Right ventricle myocardium inferior (tissue), 1 donor: Measurements from ENCODE around the gene PPP1R1B. TPM values are rescaled to one million over a fixed set of nuclear protein-coding genes. Genes with fewer than 3 reads are reported as not detected.

Experiments
- ATAC-seq: fragments of 200-7000 bp; cut with Tn5 transposase; one replicate; pipeline ENCODE4 v1.9.1; 2020; ENCODE audit warnings: mild to moderate bottlenecking, moderate library complexity
- DNase-seq: peaks from one replicate; pipeline ENCODE4 v3.0.0; 2021; ENCODE audit errors: missing footprints
- intact Hi-C: fragments of 100-400 bp; cut with DNase I; formaldehyde crosslinking; loops from one replicate; pipeline ENCODE4 v1.11.0; 2022
- total RNA-seq: library from RNA; stranded (reverse); fragmentation: NEBNext Ultra II Directional; extraction: Animal tissue kit (Norgen Biotek cat#: 25700); gene quantifications from one replicate; pipeline ENCODE4 v1.2.1, GENCODE V29; 2021
- donor health status: DM: no; HTN: yes; CAD: no; lungs with severe emphysema.

Gene PPP1R1B
- total RNA-seq, 1 donor from 2014 or later, result 0.89 TPM

- ATAC-seq (no peak), DNase-seq (peak; percentile 37)
- intact Hi-C loops, result no loop called here
Measured at GRCh38 chr17:39611401-39612112, 15.2 kb upstream of the PPP1R1B start.

DNA sequence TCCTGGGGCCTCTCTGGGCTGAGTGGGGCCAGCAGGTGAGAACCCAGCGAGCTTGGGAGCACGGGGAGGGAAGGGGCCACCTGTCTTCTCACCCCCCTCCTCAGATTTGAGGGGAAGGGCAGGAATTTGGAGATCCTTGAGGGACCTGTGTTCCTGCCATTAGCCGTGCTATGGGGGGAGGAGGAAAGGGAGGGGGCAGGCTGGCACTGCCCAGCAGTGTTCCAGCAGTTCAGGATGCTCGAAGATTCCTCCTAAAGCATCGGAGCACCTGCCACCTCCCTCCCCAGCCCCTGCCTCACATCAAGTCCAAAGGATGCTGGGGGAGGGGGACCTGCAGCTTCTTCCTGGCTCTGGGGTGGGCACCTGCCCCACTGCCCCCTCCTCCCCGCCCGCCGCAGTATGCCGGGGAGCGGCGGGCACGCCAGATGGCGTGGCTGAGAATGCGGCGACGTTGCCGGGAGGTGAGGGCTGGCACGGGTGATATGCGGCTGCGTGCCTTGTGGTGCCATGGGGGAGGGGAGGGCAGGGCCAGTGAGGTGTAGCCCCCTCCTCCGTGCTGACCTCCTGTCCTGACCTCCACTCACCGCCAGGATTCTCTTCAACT is 14.4 kb upstream of the PPP1R1B start:
- intact Hi-C loops, result no loop called here
- DNase-seq, result peak; percentile 27
- ATAC-seq, result no peak

DNA sequence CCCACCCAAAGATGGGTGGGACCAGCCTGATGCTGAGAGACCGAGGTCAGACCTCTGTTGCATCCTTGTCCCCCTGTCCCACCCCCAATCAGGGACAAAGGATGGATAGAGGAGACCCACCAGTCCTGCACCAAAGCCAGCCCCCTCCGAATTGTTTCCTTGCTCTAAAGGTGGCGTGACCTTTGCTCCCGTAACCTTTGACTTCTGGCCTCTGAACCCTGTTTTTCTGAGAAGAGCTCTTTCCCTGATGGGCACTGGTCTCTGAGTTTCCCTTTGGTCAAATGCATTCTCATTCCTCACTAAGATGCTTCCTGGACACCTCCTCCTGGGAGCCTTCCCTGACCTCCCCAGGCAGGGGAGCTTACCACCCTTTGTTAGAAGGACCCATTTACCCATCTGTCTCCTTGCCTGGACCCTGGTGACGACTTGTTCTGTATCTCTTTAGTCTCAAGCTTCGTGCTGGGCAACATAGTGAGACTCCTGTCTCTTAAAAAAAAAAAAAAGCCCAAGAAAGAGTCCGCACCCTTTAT is 13.8 kb upstream of the PPP1R1B start:
- intact Hi-C loops, result no loop called here
- DNase-seq, result peak; percentile 28

DNA sequence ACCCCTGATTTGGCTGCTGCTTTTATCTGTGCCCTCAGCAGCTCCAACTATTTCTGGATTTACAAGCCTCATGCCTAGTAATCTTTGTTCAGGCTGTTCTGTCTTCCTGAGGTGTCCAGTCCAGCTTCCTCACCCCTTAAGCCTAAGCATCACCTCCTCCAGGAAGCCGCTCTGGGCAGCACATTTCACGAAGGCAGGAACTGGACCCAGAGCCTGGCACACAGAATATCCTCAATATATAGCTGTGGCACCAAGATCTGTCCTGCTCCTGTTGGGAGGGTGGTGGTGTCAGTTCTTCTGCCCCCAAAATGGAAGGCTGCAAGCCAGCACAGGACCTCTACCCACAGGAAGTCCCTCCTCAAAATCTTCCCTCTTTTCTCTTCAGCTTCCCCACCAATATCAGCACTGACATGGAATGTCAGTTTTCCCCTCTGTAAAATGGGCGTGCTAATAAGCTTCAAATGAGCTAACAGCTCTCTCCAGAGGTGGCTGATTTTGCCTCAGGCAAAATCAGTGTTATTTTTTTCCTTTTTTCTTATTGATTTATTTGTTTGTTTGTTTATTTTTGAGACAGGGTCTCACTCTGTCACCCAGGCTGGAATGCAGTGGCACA is 12.1 kb upstream of the PPP1R1B start:
- ATAC-seq, result no peak
- peak; percentile 13 for DNase-seq
- intact Hi-C loops, result loop anchor here (5.0 kb wide), 1 partner anchor 42 kb away; no protein-coding TSS in a partner anchor

More for the DNA sequence above, 13.8 kb upstream of the PPP1R1B start:
- ATAC-seq, result no peak

DNA sequence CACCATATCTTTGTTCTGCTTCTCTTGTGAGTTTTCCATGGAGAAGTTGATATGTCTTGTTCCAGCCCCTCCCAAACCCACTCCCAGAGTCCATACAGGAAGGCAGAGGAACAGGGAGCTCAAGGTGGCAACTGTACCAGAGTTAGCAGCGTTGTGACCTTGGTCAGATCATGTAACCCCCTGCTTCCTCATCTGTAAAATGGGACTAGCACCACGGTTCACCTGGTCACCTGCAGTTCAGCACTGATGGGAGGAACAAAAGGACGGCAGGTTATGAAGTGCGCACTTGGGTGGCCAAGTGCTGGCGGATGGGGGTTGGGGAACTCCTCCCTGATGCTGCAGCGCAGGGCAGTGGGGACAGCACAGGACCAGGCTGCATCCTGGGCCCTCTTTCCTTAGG is 11.3 kb upstream of the PPP1R1B start:
- intact Hi-C loops, result loop anchor here (5.0 kb wide), 1 partner anchor 43 kb away; no protein-coding TSS in a partner anchor
- no peak for DNase-seq
- no peak for ATAC-seq

- DNase-seq (peak; percentile 34), ATAC-seq (no peak)
- intact Hi-C loops, result loop anchor here (5.0 kb wide), 1 partner anchor 45 kb away; no protein-coding TSS in a partner anchor
Measured at GRCh38 chr17:39617100-39617445, 9.7 kb upstream of the PPP1R1B start.

- intact Hi-C loops, result loop anchor here (5.0 kb wide), 1 partner anchor 45 kb away; no protein-coding TSS in a partner anchor
- ATAC-seq, result peak; percentile 33
- peak; percentile 82 for DNase-seq
Measured at GRCh38 chr17:39617446-39618245, 9.1 kb upstream of the PPP1R1B start.

DNA sequence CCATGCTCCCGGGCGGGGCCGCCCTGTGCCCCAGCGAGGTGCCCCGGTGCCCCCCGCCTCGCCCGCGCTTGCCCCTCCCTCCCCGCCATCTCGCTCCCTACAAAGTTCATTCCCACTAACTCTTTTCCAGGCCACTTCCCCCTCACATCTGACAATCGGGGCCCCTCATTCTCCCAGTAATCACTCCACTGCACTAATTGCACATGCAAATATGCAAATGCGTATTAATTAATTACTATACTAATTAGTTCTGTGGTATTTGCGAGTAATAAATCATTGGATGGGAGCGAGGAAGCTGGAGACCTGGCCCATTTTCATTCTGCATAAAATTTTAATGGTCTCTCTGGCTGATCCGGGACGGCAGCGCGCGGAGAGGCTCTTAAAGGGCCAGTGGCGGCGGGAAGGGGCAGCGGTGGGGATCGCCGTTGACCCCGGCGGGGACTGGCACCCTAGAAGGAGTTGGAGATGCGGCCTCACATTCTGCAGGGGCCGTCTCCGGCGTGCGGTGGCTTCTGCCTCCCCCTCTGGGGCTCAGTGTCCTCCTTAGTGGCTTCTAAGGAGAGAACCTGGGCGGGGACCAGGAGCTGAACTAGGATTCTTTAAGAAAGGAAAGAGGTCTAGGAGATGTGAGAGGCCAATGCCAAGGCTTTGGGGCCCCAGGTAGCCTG is 8.4 kb upstream of the PPP1R1B start:
- intact Hi-C loops, result loop anchor here (5.0 kb wide), 1 partner anchor 46 kb away; no protein-coding TSS in a partner anchor
- no peak for ATAC-seq

DNA sequence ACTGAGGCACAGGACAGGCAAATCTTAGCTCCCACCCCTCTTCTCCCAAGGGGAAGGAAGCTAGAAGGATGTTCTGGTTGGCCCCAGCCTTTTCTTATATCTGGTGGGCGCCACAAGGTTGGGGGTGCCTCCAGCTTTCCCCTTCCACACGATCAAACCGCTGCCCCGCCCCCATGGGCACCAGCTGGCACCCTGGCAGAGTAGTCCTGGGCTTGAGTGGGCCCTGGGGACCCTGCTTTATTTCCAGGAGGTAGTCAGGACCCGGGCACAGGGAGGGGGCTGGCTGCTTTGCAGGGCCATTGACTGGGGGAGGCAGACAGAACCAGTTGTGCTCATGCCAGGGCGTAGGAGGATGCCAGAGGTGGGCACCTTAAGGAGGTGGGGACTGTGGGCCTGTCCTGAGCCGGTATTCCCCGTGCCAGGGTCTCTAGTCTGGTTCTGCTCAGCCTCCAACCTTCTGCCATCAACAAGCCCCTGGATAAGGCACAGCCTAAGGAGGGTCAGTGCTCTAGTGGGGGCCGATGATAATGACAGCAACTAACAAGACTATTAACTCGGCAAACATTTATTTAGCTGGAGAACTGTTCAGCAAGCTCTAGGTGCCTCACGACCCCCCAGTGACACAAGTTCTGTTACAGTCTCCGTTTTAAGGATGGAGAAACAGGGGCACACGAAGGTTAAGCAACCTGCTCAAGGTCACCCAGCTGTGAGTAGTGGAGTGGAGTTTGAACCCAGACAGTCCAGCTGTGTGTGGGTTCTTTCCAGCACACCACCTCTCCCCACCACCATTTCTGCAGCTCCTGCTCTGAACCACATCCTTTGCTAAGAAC is 7.6 kb upstream of the PPP1R1B start:
- intact Hi-C loops, result loop anchor here (5.0 kb wide), 1 partner anchor 47 kb away; no protein-coding TSS in a partner anchor
- DNase-seq (peak; percentile 58), ATAC-seq (no peak)

More for the DNA sequence above, 8.4 kb upstream of the PPP1R1B start:
- peak; percentile 56 for DNase-seq

DNA sequence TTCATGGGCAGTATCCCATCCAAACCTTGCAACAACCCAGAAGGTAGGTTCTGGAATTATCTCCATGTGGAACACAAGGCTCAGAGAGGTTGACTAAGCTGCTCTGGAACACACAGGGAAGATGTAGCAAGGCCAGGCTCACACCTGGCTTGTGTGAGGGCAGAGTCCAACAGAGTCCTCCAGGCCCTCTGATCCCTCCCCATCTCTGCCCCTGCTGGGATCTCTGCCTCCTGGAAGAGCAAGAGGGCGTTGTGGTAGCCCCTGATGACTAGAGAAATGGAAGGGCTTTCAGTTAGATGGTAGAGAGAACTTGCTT is 7.0 kb upstream of the PPP1R1B start:
- peak; percentile 16 for DNase-seq
- intact Hi-C loops, result loop anchor here (5.0 kb wide), 2 partner anchors 47 to 113 kb away; partner anchors contain the start of gene MIEN1
- ATAC-seq, result no peak

DNA sequence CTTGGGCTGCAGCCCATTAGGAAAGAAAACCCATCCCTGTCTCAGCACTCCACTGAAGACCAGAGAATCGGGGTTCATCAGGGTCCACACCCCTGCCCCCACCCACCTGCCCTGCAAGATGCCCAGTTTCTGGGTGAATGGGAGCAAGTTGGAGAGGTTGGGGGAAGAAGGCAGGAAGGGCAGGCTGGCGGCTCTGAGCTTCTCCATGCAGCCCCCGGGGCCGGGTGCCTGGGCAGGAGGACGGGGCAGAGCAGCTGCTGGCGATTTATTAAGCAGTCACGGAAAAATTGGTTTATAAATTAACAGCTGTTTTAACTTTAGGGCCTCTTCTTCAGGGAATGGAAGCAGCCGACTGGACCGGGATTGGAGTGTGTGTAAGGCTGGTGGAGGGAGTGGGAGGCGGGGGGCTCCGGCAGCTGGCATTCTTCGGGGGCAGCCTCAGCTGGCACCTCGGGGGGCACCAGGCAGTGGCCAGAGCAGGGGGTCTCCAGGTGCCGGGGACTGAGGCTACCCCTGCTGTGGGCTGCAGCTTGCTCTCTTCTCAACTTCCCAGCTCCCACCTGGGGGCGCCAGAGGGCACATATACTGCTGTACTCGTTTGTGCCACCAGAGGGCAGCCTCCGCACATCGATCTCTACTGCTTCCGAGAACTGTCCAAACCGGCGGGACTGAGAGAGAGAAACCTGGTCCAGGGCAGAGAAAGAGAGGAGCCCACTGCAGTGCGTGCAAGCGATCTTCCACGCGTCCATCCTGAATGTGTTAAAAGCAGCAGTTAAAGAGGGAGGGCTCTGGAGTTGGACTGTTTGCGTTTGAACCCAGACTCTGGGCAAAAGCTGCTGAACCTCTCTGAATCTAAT is 5.0 kb upstream of the PPP1R1B start:
- intact Hi-C loops, result loop anchor here (1.0 to 5.0 kb wide), 3 partner anchors 111 to 359 kb away; partner anchors contain the start of genes MIEN1 and PSMD3
- ATAC-seq (peak; percentile 79), DNase-seq (peak; percentile 96)

DNA sequence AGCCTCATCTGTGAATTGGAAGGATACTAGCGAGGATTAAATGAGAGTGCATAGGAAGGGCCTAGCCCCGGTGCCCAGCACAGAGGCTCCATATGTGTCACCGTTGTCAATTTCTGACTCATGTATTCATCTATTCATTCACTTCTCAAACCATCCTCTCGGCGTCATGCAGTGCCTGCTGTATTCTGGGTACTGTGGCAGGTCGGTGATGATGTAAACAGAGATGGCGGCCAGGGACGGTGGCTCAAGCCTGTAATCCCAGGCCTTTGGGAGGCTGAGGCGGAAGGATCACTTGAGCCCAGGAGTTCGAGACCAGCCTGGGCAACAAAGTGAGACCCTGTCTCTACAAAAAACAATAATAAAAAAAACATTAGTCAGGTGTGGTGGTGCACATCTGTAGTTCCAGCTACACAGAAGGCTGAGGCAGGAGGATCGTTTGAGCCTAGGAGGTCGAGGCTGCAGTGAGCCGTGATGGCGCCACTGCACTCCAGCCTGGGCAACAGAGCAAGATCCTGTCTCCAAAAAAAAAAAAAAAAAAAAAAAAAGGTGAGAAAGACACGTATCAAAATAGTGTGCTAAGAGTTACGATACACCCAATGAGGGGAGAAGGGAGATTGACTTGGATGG is 4.3 kb upstream of the PPP1R1B start:
- ATAC-seq, result no peak
- intact Hi-C loops, result loop anchor here (1.0 to 5.0 kb wide), 4 partner anchors 74 to 358 kb away; partner anchors contain the start of genes MIEN1 and PSMD3

DNA sequence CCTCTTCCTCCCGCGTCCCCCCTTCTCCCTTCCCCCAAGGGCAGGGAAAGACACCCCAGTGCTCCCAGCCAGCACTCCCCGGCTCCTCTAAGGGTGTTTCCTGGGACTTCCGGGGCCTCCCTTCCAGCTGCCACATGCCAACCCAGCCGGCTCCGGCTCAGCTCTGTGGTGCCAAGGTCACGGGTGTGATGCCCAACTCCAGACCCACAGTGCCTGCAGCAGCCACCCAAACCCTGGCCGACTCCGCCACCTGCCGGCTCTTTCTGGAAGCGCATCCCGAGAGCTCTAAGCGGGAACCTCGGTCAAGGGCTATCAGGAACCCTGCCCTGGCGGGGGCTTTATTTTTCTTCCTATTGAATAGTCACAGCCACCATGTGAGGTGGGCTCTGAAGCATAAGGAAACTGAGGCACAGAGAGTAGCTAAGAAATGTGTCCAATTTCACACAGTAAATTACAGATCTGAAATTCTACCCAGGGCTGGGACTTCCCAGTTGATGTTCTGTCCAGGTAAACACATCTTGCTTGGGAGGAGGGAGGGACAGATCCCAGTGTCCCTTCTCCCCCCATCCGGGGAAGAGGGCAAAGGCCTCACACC is 3.3 kb upstream of the PPP1R1B start:
- intact Hi-C loops, result loop anchor here (1.0 to 5.0 kb wide), 3 partner anchors 75 to 357 kb away; partner anchors contain the start of genes MIEN1 and PSMD3
- DNase-seq (peak; percentile 94), ATAC-seq (peak; percentile 73)

More for the DNA sequence above, 4.3 kb upstream of the PPP1R1B start:
- peak; percentile 22 for DNase-seq

GRCh38 chr17:39624313-39624712 is 2.4 kb upstream of the PPP1R1B start:
- DNase-seq (no peak), ATAC-seq (no peak)
- intact Hi-C loops, result loop anchor here (5.0 kb wide), 1 partner anchor 108 kb away; the partner anchor contains the start of gene MIEN1

DNA sequence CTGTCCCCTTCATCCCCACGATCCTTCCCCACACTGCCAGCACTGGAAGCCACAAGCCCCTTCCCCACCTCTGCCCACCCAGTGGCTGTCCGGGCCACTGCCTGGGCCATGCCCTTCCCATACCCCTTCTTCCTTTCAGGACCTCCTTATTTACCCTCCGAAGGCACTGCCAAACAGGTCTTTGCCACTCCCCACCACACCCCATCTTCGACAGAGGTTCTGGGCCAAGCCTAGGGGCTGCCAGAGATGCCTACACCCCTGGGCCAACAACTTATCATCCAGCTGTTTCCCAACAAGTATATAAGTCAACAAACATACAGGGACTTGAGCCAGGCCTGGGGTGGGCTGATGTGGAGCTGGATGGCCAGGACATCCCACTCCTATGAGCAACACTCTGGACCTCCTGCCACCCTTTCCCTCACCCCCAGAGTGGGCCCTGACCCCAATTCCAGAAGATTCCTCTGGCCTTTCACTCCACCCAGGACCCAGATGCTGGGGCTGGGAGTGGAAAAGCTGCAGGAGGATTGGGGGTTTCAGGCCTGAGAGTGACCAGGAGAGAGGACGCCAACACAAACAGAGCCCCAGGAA is 1.5 kb upstream of the PPP1R1B start:
- ATAC-seq (no peak), DNase-seq (no peak)
- intact Hi-C loops, result no loop called here
